Adrenal gland (tissue), 5 donors: ENCODE measurements around the gene SLC41A1.

Experiments
- POLR2A ChIP-seq, 2 donors: fragments of 450-650 bp; IDR thresholded peaks; one replicate each; pipeline ENCODE4 v1.6.1; 2017; ENCODE audit warnings: antibody characterized with exemption in 2 of 2, mild to moderate bottlenecking in 2 of 2, moderate library complexity in 1 of 2
- TF ChIP-seq, protein P1 (sequence below), 6 experiments: fragments of 450-650 bp in 4 of 6; fragments of 200-600 bp in 2 of 6; sonication (generic) in 1 of 6; IDR thresholded peaks; 1 replicate in 5 of 6; 2 replicates in 1 of 6; pipeline versions ENCODE4 v1.5.1 to v1.8.0; 2016 to 2021; ENCODE audit warnings: antibody characterized with exemption in 6 of 6, mild to moderate bottlenecking in 2 of 6, moderate library complexity in 1 of 6
- donor health status: DM: no; HTN: no; CAD: no.

DNA sequence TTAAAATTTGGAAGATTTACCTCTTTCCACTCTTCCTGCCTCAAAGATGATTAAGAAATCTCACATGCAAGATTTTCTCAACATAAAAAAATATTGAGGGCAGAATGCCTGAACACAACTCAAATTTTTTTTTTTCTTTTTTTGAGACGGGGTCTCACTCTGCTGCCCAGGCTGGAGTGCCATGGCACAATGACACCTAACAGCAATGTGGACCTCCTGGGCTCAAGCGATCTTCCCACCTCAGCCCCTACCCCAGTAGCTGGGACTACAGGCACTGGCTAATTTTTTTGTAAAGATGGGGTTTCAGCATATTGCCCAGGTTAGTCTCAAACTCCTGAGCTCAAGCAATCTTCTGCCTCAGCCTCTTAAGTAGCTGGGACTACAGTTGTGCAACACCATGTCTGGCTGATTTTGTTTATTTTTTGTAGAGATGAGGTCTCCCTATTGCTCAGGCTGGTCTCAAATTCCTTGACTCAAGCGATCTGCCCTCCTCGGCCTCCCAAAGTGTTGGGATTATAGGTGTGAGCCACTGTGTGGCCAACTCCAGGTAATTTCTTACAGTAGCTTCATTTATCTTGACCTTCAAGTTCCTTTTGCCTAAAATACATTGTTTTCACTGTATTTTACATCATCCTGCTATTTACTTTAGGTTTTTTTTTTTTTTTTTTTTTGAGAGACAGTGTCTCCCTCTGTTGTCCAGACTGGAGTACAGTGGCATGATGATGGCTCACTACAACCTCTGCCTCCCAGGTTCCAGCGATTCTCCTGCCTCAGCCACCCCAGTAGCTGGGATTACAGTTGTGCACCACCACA, 73.4 kb downstream of the SLC41A1 start:
- TF ChIP-seq, protein P1, sequence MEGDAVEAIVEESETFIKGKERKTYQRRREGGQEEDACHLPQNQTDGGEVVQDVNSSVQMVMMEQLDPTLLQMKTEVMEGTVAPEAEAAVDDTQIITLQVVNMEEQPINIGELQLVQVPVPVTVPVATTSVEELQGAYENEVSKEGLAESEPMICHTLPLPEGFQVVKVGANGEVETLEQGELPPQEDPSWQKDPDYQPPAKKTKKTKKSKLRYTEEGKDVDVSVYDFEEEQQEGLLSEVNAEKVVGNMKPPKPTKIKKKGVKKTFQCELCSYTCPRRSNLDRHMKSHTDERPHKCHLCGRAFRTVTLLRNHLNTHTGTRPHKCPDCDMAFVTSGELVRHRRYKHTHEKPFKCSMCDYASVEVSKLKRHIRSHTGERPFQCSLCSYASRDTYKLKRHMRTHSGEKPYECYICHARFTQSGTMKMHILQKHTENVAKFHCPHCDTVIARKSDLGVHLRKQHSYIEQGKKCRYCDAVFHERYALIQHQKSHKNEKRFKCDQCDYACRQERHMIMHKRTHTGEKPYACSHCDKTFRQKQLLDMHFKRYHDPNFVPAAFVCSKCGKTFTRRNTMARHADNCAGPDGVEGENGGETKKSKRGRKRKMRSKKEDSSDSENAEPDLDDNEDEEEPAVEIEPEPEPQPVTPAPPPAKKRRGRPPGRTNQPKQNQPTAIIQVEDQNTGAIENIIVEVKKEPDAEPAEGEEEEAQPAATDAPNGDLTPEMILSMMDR (IDR thresholded peaks at IDR 0.05) = no peak
- no peak for TF ChIP-seq POLR2A (IDR thresholded peaks at IDR 0.05)
